ENCODE data around the gene SLC38A10.

DNA sequence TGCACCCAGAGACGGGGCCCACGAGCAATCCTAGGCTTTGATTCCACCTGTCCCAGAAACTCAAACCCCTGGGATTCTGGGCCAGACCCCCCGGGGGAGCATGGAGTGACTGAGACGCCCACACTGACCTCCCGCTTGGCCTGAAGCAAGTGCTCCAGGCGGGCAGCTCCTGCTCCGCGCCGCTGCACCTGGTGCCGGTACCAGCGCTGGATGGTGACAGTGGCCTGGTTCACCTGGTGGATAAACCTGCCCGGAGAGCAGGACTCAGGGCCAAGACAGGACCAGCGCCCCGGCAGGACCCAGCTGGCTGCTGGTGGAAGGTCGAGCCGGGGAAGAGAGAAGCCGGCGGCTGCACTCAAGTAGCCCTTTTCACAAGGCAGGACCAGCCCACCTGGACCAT lies 94.9 kb downstream of the SLC38A10 start:
- TF ChIP-seq, protein P1, sequence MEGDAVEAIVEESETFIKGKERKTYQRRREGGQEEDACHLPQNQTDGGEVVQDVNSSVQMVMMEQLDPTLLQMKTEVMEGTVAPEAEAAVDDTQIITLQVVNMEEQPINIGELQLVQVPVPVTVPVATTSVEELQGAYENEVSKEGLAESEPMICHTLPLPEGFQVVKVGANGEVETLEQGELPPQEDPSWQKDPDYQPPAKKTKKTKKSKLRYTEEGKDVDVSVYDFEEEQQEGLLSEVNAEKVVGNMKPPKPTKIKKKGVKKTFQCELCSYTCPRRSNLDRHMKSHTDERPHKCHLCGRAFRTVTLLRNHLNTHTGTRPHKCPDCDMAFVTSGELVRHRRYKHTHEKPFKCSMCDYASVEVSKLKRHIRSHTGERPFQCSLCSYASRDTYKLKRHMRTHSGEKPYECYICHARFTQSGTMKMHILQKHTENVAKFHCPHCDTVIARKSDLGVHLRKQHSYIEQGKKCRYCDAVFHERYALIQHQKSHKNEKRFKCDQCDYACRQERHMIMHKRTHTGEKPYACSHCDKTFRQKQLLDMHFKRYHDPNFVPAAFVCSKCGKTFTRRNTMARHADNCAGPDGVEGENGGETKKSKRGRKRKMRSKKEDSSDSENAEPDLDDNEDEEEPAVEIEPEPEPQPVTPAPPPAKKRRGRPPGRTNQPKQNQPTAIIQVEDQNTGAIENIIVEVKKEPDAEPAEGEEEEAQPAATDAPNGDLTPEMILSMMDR (IDR thresholded peaks at IDR 0.05 in 2 of 3, conservative IDR thresholded peaks at IDR 0.05 in 1 of 3; ENCODE audit: borderline replicate concordance in 1 of 3, insufficient read depth in 1 of 3, low read depth in 2 of 3, low read length in 2 of 3) = no peak
- TF ChIP-seq POLR2AphosphoS5 (IDR thresholded peaks at IDR 0.05; ENCODE audit: low read depth, low read length) (no peak), EZH2 (IDR thresholded peaks at IDR 0.05) (no peak), ZNF274 (IDR thresholded peaks at IDR 0.05; ENCODE audit: low read depth, low read length) (no peak), SIN3A (IDR thresholded peaks at IDR 0.05; ENCODE audit: low read depth) (no peak), POLR2A (IDR thresholded peaks at IDR 0.05; ENCODE audit: borderline replicate concordance, extremely low read depth, insufficient read depth, insufficient read length) (no peak)
- TF ChIP-seq, protein P2, sequence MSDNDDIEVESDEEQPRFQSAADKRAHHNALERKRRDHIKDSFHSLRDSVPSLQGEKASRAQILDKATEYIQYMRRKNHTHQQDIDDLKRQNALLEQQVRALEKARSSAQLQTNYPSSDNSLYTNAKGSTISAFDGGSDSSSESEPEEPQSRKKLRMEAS (IDR thresholded peaks at IDR 0.05) = no peak
